Suprapubic skin (tissue), 4 donors: Measurements from ENCODE around the gene SHROOM2. TPM values are rescaled to one million over a fixed set of nuclear protein-coding genes. Genes with fewer than 3 reads are reported as not detected.
"Not testable (repeated sequence)": the region's sequence is repeated elsewhere in the genome, so short reads cannot be mapped to it uniquely, and the experiment has no call there.

Source experiments
- DNase-seq, 2 donors: peaks; one replicate each; pipeline ENCODE4 v3.0.0-alpha.2; 2019; ENCODE audit warnings: low spot score in 2 of 2
- H3K27ac ChIP-seq: fragments of 200-600 bp; sonication (generic); one replicate; pipeline ENCODE4 v1.5.1; 2019
- H3K27me3 ChIP-seq: fragments of 200-600 bp; sonication (generic); one replicate; pipeline ENCODE4 v1.5.1; 2019
- H3K36me3 ChIP-seq: fragments of 200-600 bp; sonication (generic); one replicate; pipeline ENCODE4 v1.5.1; 2019
- H3K4me1 ChIP-seq: fragments of 200-600 bp; sonication (generic); one replicate; pipeline ENCODE4 v1.5.1; 2019
- H3K4me3 ChIP-seq: fragments of 200-600 bp; sonication (generic); one replicate; pipeline ENCODE4 v1.5.1; 2019; ENCODE audit warnings: mild to moderate bottlenecking
- H3K9me3 ChIP-seq: fragments of 200-600 bp; sonication (generic); one replicate; pipeline ENCODE4 v1.5.1; 2019
- CTCF ChIP-seq, 2 donors: fragments of 200-600 bp in 1 of 2; fragments of 450-650 bp in 1 of 2; sonication (generic) in 1 of 2; IDR thresholded peaks; one replicate each; pipeline ENCODE4 v1.5.1; 2016 to 2019; ENCODE audit warnings: antibody characterized with exemption in 2 of 2, mild to moderate bottlenecking in 1 of 2, moderate library complexity in 1 of 2
- EP300 ChIP-seq: sonication (generic); formaldehyde crosslinking; IDR thresholded peaks from one replicate; pipeline ENCODE4 v1.6.1; 2017; ENCODE audit warnings: antibody characterized with exemption
- POLR2A ChIP-seq, 2 donors: fragments of 450-650 bp; IDR thresholded peaks; one replicate each; pipeline ENCODE4 v1.6.1; 2017; ENCODE audit warnings: antibody characterized with exemption in 2 of 2, mild to moderate bottlenecking in 2 of 2, moderate library complexity in 2 of 2
- POLR2AphosphoS5 ChIP-seq, 3 donors: sonication (generic); formaldehyde crosslinking; IDR thresholded peaks; one replicate each; pipeline ENCODE4 v1.6.1; 2017; ENCODE audit warnings: antibody characterized with exemption in 3 of 3
- WGBS: methylation state at CpG from one replicate; pipeline ENCODE4 v1.1.5; 2018; 5-methylcytosine and 5-hydroxymethylcytosine counted together
- total RNA-seq, 4 donors: library from RNA; depleted of rRNA; stranded (reverse); fragments of >200 nt; gene quantifications; one replicate each; pipeline ENCODE4 v1.1.0, GENCODE V29; 2016

SHROOM2 gene
- total RNA-seq, 4 donors from 2014 or later, result 10.7 to 16.7 (median 11.8) TPM

- Histone ChIP-seq H3K4me3 (no peak overlapping the region), H3K9me3 (no peaks in the 10 kb centered on the region), H3K4me1 (no peaks in the 10 kb centered on the region), H3K27ac (no peak overlapping the region), H3K36me3 (no peaks in the 10 kb centered on the region), H3K27me3 (no peaks in the 10 kb centered on the region)
- 80% methylated on average over 9 of the region's 9 CpGs for WGBS
- no peak for DNase-seq
- TF ChIP-seq POLR2A (IDR thresholded peaks at IDR 0.05), result no peak
- TF ChIP-seq POLR2AphosphoS5 (IDR thresholded peaks at IDR 0.05), result no peak
- no peak for TF ChIP-seq CTCF (IDR thresholded peaks at IDR 0.05)
- TF ChIP-seq EP300, result no peak
Observed at GRCh38 chrX:9856588-9856987, 70.4 kb downstream of the SHROOM2 start.

GRCh38 chrX:9857575-9858474 is 71.6 kb downstream of the SHROOM2 start:
- WGBS, result 86% methylated on average over 21 of the region's 21 CpGs
- Histone ChIP-seq H3K27ac (no peak overlapping the region), H3K4me1 (no peaks in the 10 kb centered on the region)

GRCh38 chrX:9858684-9859083 is 72.5 kb downstream of the SHROOM2 start:
- not testable (repeated sequence) for H3K27ac ChIP-seq
- WGBS, result 90% methylated on average over 11 of the region's 11 CpGs

More at GRCh38 chrX:9857575-9858474, 71.6 kb downstream of the SHROOM2 start:
- Histone ChIP-seq H3K4me3 (no peak overlapping the region), H3K27me3 (no peaks in the 10 kb centered on the region), H3K36me3 (no peaks in the 10 kb centered on the region), H3K9me3 (no peaks in the 10 kb centered on the region)
- TF ChIP-seq POLR2A (IDR thresholded peaks at IDR 0.05), result no peak
- TF ChIP-seq EP300, result no peak
- TF ChIP-seq POLR2AphosphoS5 (IDR thresholded peaks at IDR 0.05), result no peak
- TF ChIP-seq CTCF (IDR thresholded peaks at IDR 0.05), result no peak
- DNase-seq, result no peak

GRCh38 chrX:9859711-9860555 is 73.7 kb downstream of the SHROOM2 start:
- H3K36me3 ChIP-seq, result no peaks in the 10 kb centered on the region
- TF ChIP-seq EP300 (no peak), CTCF (IDR thresholded peaks at IDR 0.05) (no peak), POLR2A (IDR thresholded peaks at IDR 0.05) (no peak), POLR2AphosphoS5 (IDR thresholded peaks at IDR 0.05) (no peak)
- 77% methylated on average over 14 of the region's 14 CpGs for WGBS

More at GRCh38 chrX:9858684-9859083, 72.5 kb downstream of the SHROOM2 start:
- not testable (repeated sequence) for H3K4me1 ChIP-seq, H3K27me3 ChIP-seq, H3K4me3 ChIP-seq, DNase-seq, H3K9me3 ChIP-seq, H3K36me3 ChIP-seq

GRCh38 chrX:9860826-9861225 is 74.6 kb downstream of the SHROOM2 start:
- Histone ChIP-seq H3K4me1 (no peaks in the 10 kb centered on the region), H3K9me3 (no peaks in the 10 kb centered on the region), H3K4me3 (no peak overlapping the region), H3K36me3 (no peaks in the 10 kb centered on the region), H3K27me3 (no peaks in the 10 kb centered on the region), H3K27ac (no peak overlapping the region)
- DNase-seq, result no peak
- WGBS, result 79% methylated on average over 1 of the region's 1 CpG
- no peak for TF ChIP-seq POLR2A (IDR thresholded peaks at IDR 0.05)
- no peak for TF ChIP-seq CTCF (IDR thresholded peaks at IDR 0.05)
- TF ChIP-seq POLR2AphosphoS5 (IDR thresholded peaks at IDR 0.05), result no peak
- no peak for TF ChIP-seq EP300

More at GRCh38 chrX:9859711-9860555, 73.7 kb downstream of the SHROOM2 start:
- Histone ChIP-seq H3K27me3 (no peaks in the 10 kb centered on the region), H3K4me3 (no peak overlapping the region), H3K4me1 (no peaks in the 10 kb centered on the region), H3K27ac (no peak overlapping the region), H3K9me3 (no peaks in the 10 kb centered on the region)
- DNase-seq, result no peak
